Left forelimb (tissue), 1 donor: ENCODE results near the gene HID1.
"Not testable (repeated sequence)": the region's sequence is repeated elsewhere in the genome, so short reads cannot be mapped to it uniquely, and the experiment has no call there.

Experiments
- DNase-seq: peaks from one replicate; pipeline ENCODE4 v3.0.0-alpha.2; 2018; ENCODE audit warnings: low spot score

The HID1 gene

GRCh38 chr17:74998783-74999182, 26.2 kb upstream of the HID1 start:
- no peak for DNase-seq

DNA sequence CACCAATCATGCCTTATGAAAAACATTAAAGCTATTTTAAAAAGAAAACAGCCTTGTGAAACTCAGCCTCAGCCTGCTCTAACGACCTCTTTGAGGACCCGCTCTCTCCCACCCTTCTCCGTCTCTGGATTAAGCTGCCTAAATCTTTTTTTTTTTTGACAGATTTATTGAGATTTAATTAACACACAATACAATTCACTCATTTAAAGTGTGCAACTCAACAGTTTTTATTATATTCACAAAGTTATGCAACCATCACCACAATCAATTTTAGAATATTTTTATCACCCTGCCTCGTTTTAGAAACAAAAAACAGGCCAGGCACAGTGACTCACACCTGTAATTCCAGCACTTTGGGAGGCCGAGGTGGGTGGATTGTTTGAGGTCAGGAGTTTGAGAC, 23.3 kb upstream of the HID1 start:
- no peak for DNase-seq

GRCh38 chr17:74994440-74994839, 21.9 kb upstream of the HID1 start:
- DNase-seq: no peak

DNA sequence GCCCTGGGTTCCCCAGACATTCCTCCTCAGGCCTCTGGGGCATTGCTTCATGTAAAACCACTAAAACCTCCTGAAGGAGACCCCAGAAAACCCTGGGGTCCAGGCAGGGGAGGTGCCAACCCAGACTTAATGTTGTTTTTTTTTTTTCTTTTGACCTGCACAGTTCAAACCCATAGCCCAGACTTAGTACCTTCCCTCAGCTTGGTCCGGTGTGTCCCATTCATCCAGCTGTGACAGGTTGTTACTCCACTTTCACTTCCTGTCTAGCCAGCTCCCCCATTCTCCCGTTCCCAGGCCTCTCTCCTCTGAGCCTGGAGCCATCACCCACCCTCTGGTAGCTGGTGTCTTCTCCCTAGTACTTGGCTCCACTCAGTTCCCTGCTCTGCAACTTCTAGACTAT, 19.7 kb upstream of the HID1 start:
- DNase-seq: no peak

GRCh38 chr17:74990581-74991105, 18.1 kb upstream of the HID1 start:
- DNase-seq: no peak

DNA sequence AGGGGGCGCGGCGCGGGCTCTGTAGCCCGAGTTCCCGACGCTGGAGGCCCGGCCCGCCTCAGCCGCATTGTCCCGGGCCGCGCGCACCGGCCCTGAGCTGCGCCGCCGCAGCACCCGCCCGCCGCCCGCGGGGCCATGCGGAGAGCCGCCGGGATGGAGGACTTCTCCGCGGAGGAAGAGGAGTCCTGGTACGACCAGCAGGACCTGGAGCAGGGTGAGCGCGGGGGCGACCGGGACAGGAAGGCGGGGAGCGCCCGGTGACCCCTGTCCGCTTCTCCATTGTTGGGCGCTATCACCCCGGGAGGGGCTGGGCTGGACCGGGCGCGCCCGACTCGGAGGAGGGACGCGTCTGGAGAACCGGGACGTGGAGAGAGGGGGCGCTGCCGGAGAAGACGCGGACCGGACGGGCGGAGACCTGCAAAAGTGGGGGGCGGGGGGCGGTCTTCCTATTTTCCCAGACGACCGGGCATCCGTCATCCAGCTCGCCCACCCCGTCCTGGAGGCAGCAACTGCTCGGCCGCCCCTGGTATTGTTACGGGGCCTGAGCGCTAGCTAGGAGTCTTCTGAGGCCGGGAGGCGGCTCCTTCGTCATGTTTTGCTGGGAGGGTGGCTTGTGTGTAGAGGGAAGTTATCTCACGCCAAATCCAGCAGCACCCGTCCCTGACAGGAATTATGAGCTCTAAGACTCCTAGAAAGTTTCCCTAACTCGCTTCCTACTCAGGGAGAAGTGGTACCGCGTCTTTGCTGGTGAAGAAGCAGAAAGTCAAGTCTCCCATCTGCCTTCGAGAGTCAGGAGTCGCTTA, 15.6 kb upstream of the HID1 start:
- peak; percentile 92 for DNase-seq

GRCh38 chr17:74987418-74987908, 14.9 kb upstream of the HID1 start, which contains the start of gene CDR2L:
Gene CDR2L (plus strand): TSS chr17:74987632. CDS start chr17:74988044, 412 bp downstream.
- DNase-seq: peak; percentile 96

GRCh38 chr17:74986206-74986576, 13.6 kb upstream of the HID1 start:
- DNase-seq: no peak

- not testable (repeated sequence) for DNase-seq
Observed at GRCh38 chr17:74982663-74983313, 10.2 kb upstream of the HID1 start.

GRCh38 chr17:74981979-74982662, 9.6 kb upstream of the HID1 start:
- DNase-seq: peak; percentile 85

GRCh38 chr17:74981318-74981978, 8.9 kb upstream of the HID1 start:
- no peak for DNase-seq

DNA sequence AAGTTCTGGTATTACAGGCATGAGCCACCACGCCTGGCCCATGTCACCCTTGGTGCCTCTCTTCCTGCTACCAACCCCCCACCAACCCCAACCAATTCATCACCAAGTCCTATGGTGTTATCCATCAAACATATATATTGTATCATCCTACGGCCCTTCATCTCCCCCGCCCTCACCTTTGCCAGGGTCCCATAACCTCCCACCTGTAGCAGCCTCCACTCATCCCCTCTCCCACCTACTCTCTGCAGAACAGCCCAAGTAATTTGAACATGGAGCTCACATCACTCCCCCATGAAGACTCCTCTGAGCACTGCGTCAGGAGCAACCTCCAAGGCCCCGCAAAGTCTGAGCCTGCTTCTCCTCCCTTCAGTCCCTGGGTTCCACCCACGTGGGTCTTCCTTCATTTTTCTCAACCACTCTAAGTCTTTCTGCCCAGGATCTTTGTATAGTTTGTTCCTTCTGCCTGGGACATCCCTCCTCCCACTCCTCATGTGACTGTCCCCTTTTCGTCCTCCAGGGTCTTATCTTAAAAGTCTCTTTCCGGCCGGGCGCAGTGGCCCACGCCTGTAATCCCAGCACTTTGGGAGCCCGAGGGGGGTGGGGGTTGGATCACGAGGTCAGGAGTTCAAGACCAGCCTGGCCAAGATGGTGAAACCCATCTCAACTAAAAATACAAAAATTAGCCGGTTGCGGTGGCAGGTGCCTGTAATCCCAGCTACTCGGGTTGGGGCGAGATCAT, 7.0 kb upstream of the HID1 start:
- DNase-seq: no peak

GRCh38 chr17:74978240-74978639, 5.7 kb upstream of the HID1 start:
- DNase-seq: no peak

GRCh38 chr17:74977802-74978201, 5.2 kb upstream of the HID1 start:
- no peak for DNase-seq

DNA sequence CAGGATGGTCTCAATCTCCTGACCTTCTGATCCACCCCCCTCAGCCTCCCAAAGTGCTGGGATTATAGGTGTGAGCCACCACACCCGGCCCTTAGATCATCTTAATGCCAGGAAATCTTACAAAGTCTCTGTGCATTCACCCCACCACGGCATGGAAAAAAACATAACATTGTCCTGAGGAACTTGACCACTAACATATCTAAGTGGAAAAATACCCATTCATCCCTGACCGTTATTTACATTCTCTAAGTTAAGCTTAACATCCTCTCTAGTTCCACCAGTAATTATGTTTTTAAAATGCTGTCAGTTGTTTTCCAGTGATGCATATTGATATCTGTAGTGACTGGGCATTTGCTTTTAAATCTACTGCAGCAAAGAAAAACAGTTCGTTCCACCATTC, 3.4 kb upstream of the HID1 start:
- no peak for DNase-seq

- DNase-seq: no peak
Observed at GRCh38 chr17:74972973-74973328, 392 bp upstream of the HID1 start.

DNA sequence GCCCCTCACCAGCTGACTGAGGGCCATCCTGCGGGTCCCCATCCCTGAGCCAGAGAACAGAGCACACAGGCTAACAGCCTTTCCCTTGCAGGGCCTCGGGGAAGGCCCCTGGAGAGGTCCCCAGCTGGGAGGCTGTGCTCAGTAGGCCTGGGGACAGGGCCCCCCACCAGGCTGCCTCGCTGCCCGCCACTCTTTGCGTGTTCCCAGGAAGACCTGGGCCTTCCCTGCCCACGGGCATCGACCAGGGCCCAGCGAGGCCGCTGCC, 785 bp downstream of the HID1 start:
- no peak for DNase-seq

DNA sequence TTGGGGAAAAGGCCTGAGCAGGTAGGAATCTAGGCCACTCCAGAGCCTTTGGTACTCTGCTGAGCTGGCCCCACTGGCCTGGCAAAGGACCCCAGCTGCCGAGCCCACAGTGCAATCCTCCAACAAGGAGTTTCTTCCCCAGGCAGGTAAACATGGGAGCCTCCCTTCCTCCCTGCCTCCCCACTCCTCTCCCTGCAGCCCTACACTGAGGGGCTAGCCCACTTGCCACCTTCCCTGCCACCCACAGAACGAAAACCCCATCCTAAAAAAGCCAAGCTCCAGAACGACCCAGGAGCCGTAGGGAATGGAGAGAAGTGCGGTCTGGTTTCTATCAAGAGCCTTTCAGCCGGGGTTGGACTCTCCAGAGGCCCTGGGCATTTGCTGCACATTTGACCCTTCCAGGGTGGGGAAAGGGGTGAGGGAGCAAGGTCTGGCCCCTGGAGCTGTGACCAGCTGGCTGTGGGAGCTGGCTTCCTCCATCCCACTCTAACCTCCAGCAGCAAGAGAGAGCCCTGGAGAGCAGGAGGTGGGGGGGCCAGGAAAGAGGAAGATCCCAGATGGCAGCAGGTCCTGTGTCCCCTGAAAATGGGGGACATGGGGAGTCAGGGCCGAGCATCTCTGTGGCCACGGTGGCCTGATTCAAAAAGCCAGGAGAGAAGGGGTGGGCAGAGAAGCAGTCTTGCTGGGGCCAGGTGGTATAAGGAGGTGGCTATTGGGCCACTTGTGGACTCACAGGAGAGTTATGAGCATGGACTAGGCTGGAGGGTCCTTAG, 1.3 kb downstream of the HID1 start:
- DNase-seq: no peak

DNA sequence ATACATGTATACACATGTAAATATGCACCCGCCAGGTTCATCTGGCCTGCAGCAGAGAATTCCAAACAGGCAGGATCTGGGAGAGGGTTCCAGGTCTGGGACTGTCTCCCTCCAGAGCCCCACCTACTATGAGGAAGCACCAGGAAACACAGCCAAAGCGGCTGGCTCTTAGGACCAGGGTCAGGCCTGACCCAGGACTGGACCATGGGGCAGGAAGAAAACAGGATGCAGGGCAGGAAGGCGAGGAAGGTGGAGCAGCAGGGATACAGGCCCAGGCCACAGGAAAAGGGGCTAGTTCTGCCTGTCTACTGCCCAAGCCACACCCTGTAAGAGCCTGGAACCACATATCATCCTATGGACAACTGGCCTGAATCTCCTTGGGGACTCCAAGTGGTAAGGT, 2.2 kb downstream of the HID1 start:
- DNase-seq: no peak

DNA sequence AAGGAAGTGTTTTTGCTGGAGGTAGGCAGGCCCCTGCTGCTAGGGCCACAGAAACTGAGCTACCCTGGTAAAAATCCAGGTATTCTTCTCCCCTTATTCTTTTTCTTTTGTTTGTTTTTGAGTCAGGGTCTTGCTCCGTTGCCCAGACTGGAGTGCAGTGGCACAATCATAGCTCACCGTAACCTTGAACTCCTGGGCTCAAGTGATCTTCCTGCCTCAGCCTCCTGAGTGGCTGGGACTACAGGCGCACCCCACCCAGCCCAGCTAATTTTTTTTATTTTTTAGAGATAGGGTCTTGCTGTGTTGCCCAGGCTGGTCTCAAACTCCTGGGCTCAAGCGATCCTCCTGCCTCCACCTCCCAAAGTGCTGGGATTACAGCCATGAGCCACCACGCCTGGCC, 3.1 kb downstream of the HID1 start:
- not testable (repeated sequence) for DNase-seq

DNA sequence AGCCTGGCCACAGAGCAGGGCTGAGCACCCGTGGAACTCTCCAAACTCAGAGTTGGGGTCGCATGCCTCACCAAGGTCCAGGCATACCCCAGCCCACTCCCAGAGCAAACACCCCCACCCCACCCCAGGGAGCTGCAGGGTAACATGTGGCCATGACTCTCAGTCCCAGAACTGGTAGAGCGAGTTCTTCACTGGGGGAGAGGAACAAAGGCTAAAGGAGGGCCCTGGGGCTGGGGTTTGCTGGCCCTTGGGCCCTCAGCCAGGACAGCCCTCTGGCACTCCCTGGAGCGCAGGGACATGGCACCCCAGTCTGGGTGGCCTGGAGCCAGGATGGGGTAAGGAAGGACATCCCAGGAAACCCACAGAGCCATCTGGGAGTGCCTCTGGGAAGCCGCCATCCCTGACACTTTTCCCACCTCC, 4.2 kb downstream of the HID1 start:
- DNase-seq: no peak
